Loucy (cell line): Measurements from ENCODE around the gene NGLY1.

Source experiments
- H2AFZ ChIP-seq: fragments of 200-600 bp; sonication (generic); 2 replicates; pipeline ENCODE4 v1.6.0; 2016; ENCODE audit warnings: antibody characterized with exemption, mild to moderate bottlenecking, low read length, moderate library complexity
- H3F3A ChIP-seq: fragments of 200-600 bp; 2 replicates; pipeline ENCODE4 v1.6.0; 2016; ENCODE audit warnings: antibody characterized with exemption, low read depth, mild to moderate bottlenecking
- H3K27me3 ChIP-seq: fragments of 200-600 bp; sonication (generic); 2 replicates; pipeline ENCODE4 v1.6.1; 2014; ENCODE audit warnings: low read length, mild to moderate bottlenecking; ENCODE audit not compliant: insufficient read depth, poor library complexity, severe bottlenecking
- H3K36me3 ChIP-seq: fragments of 200-600 bp; sonication (generic); 2 replicates; pipeline ENCODE4 v1.6.1; 2016; ENCODE audit warnings: low read length; ENCODE audit not compliant: insufficient read depth
- H3K4me1 ChIP-seq: fragments of 200-600 bp; sonication (generic); 2 replicates; pipeline ENCODE4 v1.5.1; 2014; ENCODE audit warnings: low read length, mild to moderate bottlenecking; ENCODE audit not compliant: insufficient read depth, poor library complexity, severe bottlenecking
- H3K4me2 ChIP-seq: fragments of 200-600 bp; sonication (generic); 2 replicates; pipeline ENCODE4 v1.6.0; 2014; ENCODE audit warnings: antibody characterized with exemption, low read length, low read depth, mild to moderate bottlenecking; ENCODE audit not compliant: poor library complexity, severe bottlenecking
- H3K4me3 ChIP-seq: fragments of 200-600 bp; sonication (generic); 2 replicates; pipeline ENCODE4 v1.5.1; 2014; ENCODE audit warnings: low read length, mild to moderate bottlenecking, mixed read lengths; ENCODE audit not compliant: poor library complexity, severe bottlenecking
- H3K79me2 ChIP-seq: fragments of 200-600 bp; sonication (generic); 2 replicates; pipeline ENCODE4 v1.6.1; 2014; ENCODE audit warnings: low read length; ENCODE audit not compliant: insufficient read depth
- H3K9ac ChIP-seq: fragments of 200-600 bp; sonication (generic); 2 replicates; pipeline ENCODE4 v1.6.0; 2014; ENCODE audit warnings: mild to moderate bottlenecking, low read depth, low read length, moderate library complexity; ENCODE audit not compliant: poor library complexity, severe bottlenecking
- H3K9me2 ChIP-seq: fragments of 200-600 bp; sonication (generic); replicated peaks from 2 replicates; pipeline ENCODE4 v1.6.1; 2016; ENCODE audit warnings: low read depth, low read length, mixed read lengths
- H3K9me3 ChIP-seq: fragments of 200-600 bp; sonication (generic); 2 replicates; pipeline ENCODE4 v1.6.1; 2014; ENCODE audit warnings: mild to moderate bottlenecking, antibody characterized with exemption, low read length, low read depth; ENCODE audit not compliant: insufficient read depth
- H4K20me1 ChIP-seq: fragments of 200-600 bp; sonication (generic); 2 replicates; pipeline ENCODE4 v1.6.0; 2014; ENCODE audit warnings: antibody characterized with exemption, low read length, mild to moderate bottlenecking; ENCODE audit not compliant: insufficient read depth, poor library complexity, severe bottlenecking
- EZH2phosphoT487 ChIP-seq: fragments of 200-600 bp; IDR thresholded peaks from 2 replicates; pipeline ENCODE4 v1.6.1; 2018; ENCODE audit warnings: antibody characterized with exemption, mild to moderate bottlenecking, moderate library complexity, borderline replicate concordance
- TF ChIP-seq, protein P1 (sequence below): fragments of 200-600 bp; sonication (generic); conservative IDR thresholded peaks from 2 replicates; pipeline ENCODE4 v1.5.1; 2014; ENCODE audit warnings: mild to moderate bottlenecking, antibody characterized with exemption, low read length

Gene NGLY1

DNA sequence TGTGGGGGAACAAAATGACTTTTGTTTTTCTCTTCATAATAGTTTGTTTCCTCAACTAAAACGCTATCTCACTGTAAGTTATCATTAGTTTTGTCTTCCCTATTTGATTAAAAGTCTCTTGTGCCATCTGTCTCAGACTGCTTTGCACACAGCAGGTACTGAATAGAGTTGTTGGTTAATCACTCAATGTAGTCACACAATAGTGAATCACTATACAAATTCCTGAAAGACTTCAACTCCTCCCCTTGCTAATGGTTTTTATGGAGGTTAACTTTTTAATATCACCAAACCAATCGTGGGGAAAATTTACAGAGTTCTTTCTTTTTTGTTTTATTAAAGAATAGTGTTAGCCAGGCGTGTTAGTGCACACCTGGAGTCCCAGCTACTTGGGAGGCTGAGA is 2.6 kb upstream of the NGLY1 start:
- no peak overlapping the region for H3K9ac ChIP-seq
- no peak overlapping the region for H2AFZ ChIP-seq
- peaks cover 69% of the 10 kb centered on the region for H3K79me2 ChIP-seq
- no peak overlapping the region for H3K4me2 ChIP-seq
- H4K20me1 ChIP-seq = peaks cover 20% of the 10 kb centered on the region
- no peaks in the 10 kb centered on the region for H3K9me3 ChIP-seq
- no peak overlapping the region for H3K4me3 ChIP-seq
- no peaks in the 10 kb centered on the region for H3K36me3 ChIP-seq
- peaks cover 58% of the 10 kb centered on the region for H3K4me1 ChIP-seq
- H3K27me3 ChIP-seq = no peaks in the 10 kb centered on the region
- H3K9me2 ChIP-seq = no peaks in the 10 kb centered on the region
- TF ChIP-seq EZH2phosphoT487 = no peak
- TF ChIP-seq, protein P1, sequence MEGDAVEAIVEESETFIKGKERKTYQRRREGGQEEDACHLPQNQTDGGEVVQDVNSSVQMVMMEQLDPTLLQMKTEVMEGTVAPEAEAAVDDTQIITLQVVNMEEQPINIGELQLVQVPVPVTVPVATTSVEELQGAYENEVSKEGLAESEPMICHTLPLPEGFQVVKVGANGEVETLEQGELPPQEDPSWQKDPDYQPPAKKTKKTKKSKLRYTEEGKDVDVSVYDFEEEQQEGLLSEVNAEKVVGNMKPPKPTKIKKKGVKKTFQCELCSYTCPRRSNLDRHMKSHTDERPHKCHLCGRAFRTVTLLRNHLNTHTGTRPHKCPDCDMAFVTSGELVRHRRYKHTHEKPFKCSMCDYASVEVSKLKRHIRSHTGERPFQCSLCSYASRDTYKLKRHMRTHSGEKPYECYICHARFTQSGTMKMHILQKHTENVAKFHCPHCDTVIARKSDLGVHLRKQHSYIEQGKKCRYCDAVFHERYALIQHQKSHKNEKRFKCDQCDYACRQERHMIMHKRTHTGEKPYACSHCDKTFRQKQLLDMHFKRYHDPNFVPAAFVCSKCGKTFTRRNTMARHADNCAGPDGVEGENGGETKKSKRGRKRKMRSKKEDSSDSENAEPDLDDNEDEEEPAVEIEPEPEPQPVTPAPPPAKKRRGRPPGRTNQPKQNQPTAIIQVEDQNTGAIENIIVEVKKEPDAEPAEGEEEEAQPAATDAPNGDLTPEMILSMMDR = no peak
- H3F3A ChIP-seq = no peaks in the 10 kb centered on the region

DNA sequence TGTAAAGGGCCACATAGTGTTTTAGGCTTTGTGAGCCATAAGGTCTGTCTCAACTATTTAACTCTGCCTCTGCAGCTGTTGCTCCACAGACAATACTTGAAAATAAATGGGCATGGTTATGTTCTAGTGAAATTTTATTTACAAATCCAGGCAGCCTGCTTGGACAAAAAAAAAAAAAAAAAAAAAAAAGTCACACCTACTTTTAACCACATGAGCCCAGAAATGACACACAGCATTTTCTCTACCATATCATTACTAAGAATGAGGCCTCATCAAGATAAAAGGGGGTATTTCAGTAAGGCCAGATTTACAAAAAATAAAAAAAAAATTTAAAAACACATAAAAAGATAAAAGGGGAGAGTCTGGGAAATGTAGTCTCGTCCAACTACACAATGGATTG is 1.7 kb upstream of the NGLY1 start:
- Histone ChIP-seq H3K9me2 (no peaks in the 10 kb centered on the region), H3K36me3 (no peaks in the 10 kb centered on the region), H3K9ac (no peak overlapping the region), H3K4me3 (peak overlapping the region; percentile 93), H3K79me2 (peaks cover 70% of the 10 kb centered on the region), H3K27me3 (no peaks in the 10 kb centered on the region), H4K20me1 (peaks cover 28% of the 10 kb centered on the region), H3K9me3 (no peaks in the 10 kb centered on the region), H3F3A (no peaks in the 10 kb centered on the region), H3K4me2 (peak overlapping the region; percentile 85), H3K4me1 (peaks cover 61% of the 10 kb centered on the region), H2AFZ (no peak overlapping the region)
- no peak for TF ChIP-seq EZH2phosphoT487
- TF ChIP-seq, protein P1 = no peak

DNA sequence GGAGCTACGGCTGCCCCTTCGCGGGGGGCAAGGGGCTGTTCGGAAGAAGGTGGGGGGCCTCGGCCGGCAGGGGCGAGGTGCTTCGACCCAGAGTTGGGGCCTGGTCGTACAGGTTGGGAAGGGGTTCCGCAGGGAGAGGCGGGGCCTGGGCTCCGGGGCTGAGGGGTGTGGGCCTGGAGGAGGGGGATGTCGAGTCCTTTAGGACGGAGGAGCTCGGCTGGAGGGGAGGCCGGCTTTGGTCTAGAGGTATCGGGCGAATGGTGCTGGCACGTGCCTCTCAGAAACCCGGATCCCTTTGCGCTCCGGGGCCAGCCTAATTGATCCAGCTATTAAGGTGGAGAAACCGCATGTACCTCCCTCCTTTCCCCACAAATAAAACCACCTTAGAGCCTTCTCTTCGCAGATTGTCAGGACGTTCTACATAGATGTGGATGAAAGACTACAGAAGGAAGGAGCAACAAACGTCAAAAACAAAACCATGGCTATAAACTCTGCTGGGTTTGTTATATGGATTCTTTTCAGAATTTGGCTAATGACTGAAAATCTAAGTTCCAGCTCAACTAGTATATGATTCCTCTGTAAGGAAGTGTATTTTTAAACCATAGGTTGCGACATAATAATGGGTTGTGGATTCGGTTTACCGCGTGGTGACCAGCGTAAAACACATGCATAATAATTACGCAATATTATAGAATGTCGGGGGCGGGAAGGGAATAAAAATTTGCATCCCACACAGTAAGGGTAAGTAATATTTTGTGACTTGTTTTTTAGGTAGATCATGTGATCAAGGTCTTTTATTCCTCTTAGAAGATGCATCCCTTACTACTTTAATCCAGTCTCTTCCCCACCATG is 644 bp upstream of the NGLY1 start:
- H3K4me3 ChIP-seq = peak overlapping the region; percentile 93
- no peaks in the 10 kb centered on the region for H3K36me3 ChIP-seq
- peaks cover 69% of the 10 kb centered on the region for H3K4me1 ChIP-seq
- no peaks in the 10 kb centered on the region for H3K27me3 ChIP-seq
- peaks cover 39% of the 10 kb centered on the region for H4K20me1 ChIP-seq
- H3K79me2 ChIP-seq = peaks cover 72% of the 10 kb centered on the region
- TF ChIP-seq, protein P1 = no peak
- no peak for TF ChIP-seq EZH2phosphoT487
- H3K9me2 ChIP-seq = no peaks in the 10 kb centered on the region
- H3F3A ChIP-seq = no peaks in the 10 kb centered on the region
- H3K9me3 ChIP-seq = no peaks in the 10 kb centered on the region
- peak overlapping the region; percentile 99 for H2AFZ ChIP-seq
- H3K4me2 ChIP-seq = peak overlapping the region; percentile 85
- H3K9ac ChIP-seq = peak overlapping the region; percentile 69
